Mononuclear cell (primary cell): ENCODE data around the gene SIM1. TPM values are rescaled to one million over a fixed set of nuclear protein-coding genes. Genes with fewer than 3 reads are reported as not detected.

Source experiments
- H3K27me3 ChIP-seq: 2 replicates; pipeline ENCODE4 v1.6.0; 2011; ENCODE audit warnings: low read length, control low read depth; ENCODE audit not compliant: insufficient read depth
- H3K4me1 ChIP-seq: 2 replicates; pipeline ENCODE4 v1.5.1; 2011; ENCODE audit warnings: mild to moderate bottlenecking, low read length, control low read depth; ENCODE audit not compliant: insufficient read depth
- H3K4me3 ChIP-seq: 2 replicates; pipeline ENCODE4 v1.5.1; 2011; ENCODE audit warnings: mild to moderate bottlenecking, low read length, moderate library complexity
- H3K9me3 ChIP-seq: 2 replicates; pipeline ENCODE4 v1.5.1; 2011; ENCODE audit warnings: low read depth, mild to moderate bottlenecking, control low read depth, low read length
- total RNA-seq: library from RNA; depleted of rRNA; stranded (reverse); fragments of >200 nt; gene quantifications from one replicate; pipeline ENCODE4 v1.2.3, GENCODE V29; 2012

SIM1 gene
- total RNA-seq, 1 donor = not detected

GRCh38 chr6:100453701-100454521 lies 10.8 kb downstream of the SIM1 start:
- no peaks in the 10 kb centered on the region for H3K4me1 ChIP-seq
- H3K4me3 ChIP-seq = no peak overlapping the region
- H3K9me3 ChIP-seq = no peaks in the 10 kb centered on the region
- H3K27me3 ChIP-seq = peaks cover 100% of the 10 kb centered on the region

DNA sequence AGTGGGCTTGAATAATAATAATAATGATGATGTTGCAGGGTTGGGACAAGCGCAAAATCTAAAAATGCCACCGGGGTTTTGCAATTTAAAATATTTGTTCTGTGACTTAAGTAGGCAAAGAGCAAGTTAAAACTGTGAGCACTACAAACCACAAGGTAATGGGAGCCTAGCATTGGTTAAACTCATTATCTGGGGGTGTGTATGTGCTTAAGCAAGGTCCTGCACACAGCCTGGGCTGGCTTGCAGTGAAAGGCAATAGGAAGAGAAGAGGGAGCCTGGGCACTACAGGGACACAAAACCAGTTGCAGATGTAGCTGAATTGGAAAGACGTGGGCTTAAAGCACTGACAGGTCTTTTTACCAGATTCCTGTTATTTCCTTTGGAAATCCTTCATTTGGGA lies 11.7 kb downstream of the SIM1 start:
- Histone ChIP-seq H3K4me3 (no peak overlapping the region), H3K4me1 (no peaks in the 10 kb centered on the region), H3K27me3 (peaks cover 100% of the 10 kb centered on the region), H3K9me3 (no peaks in the 10 kb centered on the region)

DNA sequence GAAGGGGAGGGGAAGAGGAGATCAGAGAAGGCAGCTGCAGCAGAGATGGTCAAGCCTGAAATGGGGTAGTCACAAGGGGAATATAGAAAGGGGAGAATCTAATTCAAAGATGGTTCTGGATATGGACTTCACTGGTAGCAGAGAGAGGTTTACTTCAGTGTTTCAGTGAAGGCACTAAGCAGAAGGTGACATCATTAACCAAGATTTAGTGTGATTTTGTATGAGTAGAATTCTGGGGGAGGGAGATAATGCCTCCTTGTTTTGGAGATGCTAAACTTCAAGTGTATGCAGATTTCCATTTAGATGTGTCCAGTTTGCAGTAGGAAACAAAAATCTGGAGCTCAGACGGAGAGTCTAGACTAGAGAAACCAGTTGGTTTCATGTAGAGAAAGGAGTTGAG lies 13.1 kb downstream of the SIM1 start:
- H3K27me3 ChIP-seq = peaks cover 100% of the 10 kb centered on the region
- H3K4me1 ChIP-seq = no peaks in the 10 kb centered on the region
- no peaks in the 10 kb centered on the region for H3K9me3 ChIP-seq
- H3K4me3 ChIP-seq = no peak overlapping the region

DNA sequence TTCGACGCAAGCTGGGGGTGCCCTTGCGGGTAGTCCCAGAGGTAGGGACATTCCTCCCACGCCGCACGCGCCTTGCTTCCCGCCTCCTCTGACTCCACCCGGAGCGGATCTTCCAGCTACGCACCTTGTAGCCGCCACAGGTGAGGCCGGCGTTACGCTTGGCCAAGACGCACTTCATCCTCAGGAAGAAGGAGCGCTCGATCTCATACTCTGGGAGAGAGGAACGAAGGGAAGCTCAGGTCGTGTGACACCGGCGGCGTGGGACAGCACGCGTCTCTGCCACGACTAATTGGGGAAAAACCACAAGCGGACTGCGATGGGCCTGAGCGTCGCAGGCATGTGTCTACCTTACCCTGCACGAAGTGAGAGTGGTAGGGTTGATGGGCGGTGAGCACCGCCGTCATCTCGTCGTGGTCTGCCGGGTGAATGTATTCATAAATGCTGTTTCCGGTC lies 15.5 kb downstream of the SIM1 start:
- Histone ChIP-seq H3K27me3 (peaks cover 100% of the 10 kb centered on the region), H3K4me1 (no peaks in the 10 kb centered on the region), H3K9me3 (no peaks in the 10 kb centered on the region), H3K4me3 (no peak overlapping the region)

DNA sequence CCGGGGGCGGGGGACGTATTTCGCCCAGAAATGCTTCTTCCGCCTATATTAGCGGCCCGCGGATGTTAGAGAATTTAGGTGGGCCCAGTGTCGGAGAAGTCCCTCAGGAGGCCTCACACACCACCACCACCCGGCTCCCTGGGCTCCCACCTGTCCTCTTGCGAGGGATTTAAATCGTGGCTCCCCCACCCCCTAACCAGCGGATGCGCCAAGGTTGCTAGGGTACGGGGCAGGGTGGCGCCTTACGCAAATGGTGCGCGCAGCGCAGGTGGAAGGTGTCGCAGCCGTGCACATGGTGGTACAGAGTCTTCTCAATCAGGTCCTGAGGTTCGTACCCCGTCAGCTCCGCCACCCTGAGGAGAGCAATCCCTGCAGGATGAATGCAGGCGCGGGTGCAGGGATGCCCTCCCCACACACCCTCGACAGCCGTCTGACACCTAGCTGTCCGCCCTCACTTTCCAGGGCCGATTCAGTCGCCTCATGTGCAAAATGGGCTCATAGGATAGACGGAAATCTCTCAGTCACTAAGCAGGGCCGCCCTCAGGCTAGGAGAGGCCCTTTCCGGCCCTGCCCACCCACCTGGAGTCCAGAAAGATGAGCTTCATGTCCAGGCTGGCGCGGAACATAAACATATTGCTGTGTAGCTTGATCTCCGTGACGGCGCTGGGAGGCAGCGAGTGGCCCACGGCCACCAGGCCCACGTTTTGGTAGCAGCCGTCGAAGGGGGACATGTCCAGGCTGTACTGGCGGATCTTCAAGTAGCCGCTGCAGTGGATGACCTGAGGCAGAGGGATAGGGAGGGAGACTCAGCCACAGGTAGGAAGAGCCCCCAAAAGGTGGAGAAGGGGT lies 16.6 kb downstream of the SIM1 start:
- H3K27me3 ChIP-seq = peaks cover 99% of the 10 kb centered on the region
- no peak overlapping the region for H3K4me3 ChIP-seq
- no peaks in the 10 kb centered on the region for H3K4me1 ChIP-seq
- no peaks in the 10 kb centered on the region for H3K9me3 ChIP-seq

DNA sequence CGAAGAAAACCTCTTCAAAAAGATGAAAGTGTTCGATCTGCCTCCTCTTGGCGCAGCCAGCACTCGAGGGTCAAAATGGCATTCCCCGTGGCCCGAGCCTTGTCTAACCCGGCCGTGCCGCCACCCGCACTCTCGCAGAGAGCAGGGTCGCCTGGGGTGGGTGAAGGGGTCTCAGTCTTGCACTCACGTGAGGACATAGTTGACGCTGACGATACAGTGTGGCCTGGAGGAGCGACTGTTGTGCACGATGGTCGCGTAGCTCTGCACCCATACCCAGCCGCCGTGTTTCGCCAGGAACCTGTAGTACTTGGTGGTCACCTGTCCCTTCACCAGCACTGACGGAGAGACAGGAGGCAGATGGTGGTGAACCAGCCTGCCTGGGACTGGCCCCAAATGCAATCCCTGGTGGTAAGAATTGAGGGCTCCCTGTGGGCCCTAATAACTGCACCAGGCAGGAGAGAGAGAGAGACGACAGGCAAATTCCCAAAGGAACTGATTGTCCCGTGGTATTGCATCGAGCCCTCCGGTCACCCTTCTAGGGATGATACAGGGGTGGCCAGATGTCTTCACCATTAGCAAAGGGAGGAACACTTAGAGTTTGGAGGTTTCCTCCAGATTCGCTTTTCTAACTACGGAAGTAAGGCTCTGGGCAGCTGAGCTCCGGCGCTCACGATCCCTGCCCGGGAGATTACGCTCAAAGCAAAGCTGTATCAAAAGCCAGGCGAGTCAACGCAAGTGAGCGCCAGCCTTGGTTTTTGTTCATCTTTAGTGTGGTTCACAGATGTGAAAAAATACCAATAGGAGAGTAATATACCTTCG lies 17.4 kb downstream of the SIM1 start:
- no peaks in the 10 kb centered on the region for H3K4me1 ChIP-seq
- no peak overlapping the region for H3K4me3 ChIP-seq
- H3K27me3 ChIP-seq = peaks cover 91% of the 10 kb centered on the region
- no peaks in the 10 kb centered on the region for H3K9me3 ChIP-seq

DNA sequence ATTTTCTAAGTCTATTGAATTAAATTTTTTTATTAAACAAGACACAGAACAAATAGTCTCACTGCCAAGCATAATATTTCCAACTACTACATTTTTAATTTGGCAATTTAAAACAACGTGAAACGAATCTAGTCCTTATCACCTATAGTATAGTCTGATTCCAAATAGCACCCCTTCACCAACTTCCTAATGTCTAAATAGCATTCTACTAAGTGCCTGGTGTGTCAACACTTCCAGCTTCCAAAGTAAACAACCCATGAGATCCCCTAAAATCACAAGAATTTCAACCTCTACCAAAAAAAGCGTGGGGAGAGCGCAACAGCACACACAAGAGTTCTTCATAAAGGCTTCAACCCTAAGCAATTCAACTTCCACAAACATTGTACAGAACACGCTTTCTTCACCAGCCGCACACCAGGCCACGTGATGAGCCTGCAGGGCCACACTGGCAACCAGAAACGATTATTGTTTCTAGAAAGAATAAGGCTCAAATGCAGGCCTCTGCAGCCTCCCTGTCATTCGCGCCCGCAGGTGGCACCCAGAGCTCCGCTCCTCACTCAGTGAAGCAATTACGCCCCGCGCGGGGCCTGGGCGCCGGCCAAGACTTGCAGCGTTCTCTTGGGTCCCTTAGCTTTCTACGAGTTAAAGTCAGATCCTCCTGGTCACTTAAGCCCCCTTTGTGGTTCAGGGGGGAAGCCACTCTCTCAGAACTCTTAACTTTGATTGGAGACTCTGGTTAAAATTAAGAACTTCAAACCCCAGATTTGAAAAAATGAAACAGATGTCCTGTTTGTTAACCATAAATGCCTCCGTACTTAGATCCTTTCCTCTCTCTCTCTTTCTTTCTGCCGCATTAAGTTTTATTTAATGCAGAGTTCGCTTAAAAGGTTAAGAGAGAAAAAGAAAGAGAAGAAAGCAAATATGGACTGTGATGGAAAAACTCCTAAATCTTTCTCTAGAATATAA lies 18.3 kb downstream of the SIM1 start:
- Histone ChIP-seq H3K4me3 (no peak overlapping the region), H3K27me3 (peaks cover 85% of the 10 kb centered on the region), H3K4me1 (no peaks in the 10 kb centered on the region), H3K9me3 (no peaks in the 10 kb centered on the region)

GRCh38 chr6:100445512-100445911 lies 19.2 kb downstream of the SIM1 start:
- Histone ChIP-seq H3K9me3 (no peaks in the 10 kb centered on the region), H3K27me3 (peaks cover 85% of the 10 kb centered on the region), H3K4me3 (no peak overlapping the region), H3K4me1 (no peaks in the 10 kb centered on the region)

DNA sequence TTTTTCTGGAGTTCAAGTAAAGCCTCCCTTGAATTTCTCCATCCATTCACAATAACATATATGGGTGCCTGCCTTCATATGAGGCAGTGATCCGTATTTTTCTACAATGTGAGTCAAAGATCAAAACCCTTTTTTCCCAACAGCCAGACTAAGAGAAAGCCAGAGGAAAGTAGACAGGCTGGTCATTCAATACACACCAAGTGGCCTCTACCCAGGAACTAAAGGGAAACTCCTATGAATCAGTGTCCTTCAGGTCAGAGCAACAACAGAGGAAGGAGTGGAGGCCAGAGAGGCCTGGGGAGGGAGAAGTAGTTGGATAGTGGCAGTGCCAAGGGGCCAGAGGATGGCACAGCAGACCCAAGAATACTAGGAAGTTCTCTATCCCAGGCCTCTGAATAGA lies 23.8 kb downstream of the SIM1 start:
- no peaks in the 10 kb centered on the region for H3K4me1 ChIP-seq
- H3K9me3 ChIP-seq = no peaks in the 10 kb centered on the region
- no peak overlapping the region for H3K4me3 ChIP-seq
- H3K27me3 ChIP-seq = peaks cover 51% of the 10 kb centered on the region

DNA sequence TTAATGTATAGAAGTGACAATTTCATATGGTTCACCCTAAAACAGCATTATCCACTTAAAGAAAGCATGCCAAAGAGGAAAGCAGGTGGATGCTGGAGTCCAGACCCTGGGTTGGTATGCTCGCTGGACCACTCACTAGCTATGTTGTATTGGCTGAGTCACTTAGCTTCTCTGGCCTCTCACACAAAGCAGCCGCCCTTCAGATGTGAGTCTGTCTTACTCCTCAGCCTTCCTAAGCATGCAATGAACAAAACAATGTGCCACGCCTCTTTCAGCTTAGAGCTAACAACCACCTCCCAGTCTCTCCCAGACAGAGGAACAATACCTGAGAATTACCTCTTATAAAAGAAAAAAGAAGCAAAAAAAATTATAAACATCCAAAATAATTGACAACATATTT lies 29.4 kb downstream of the SIM1 start:
- no peak overlapping the region for H3K4me3 ChIP-seq
- no peaks in the 10 kb centered on the region for H3K9me3 ChIP-seq
- H3K4me1 ChIP-seq = no peaks in the 10 kb centered on the region
- H3K27me3 ChIP-seq = peaks cover 10% of the 10 kb centered on the region

GRCh38 chr6:100433726-100434435 lies 30.8 kb downstream of the SIM1 start:
- H3K9me3 ChIP-seq = no peaks in the 10 kb centered on the region
- H3K27me3 ChIP-seq = peaks cover 2% of the 10 kb centered on the region
- no peaks in the 10 kb centered on the region for H3K4me1 ChIP-seq
- H3K4me3 ChIP-seq = no peak overlapping the region

GRCh38 chr6:100432136-100432535 lies 32.6 kb downstream of the SIM1 start:
- Histone ChIP-seq H3K4me1 (no peaks in the 10 kb centered on the region), H3K27me3 (peaks cover 3% of the 10 kb centered on the region), H3K9me3 (no peaks in the 10 kb centered on the region), H3K4me3 (no peak overlapping the region)

- Histone ChIP-seq H3K4me1 (no peaks in the 10 kb centered on the region), H3K4me3 (no peak overlapping the region), H3K27me3 (peaks cover 3% of the 10 kb centered on the region), H3K9me3 (no peaks in the 10 kb centered on the region)
Observed at GRCh38 chr6:100430962-100431361, 33.8 kb downstream of the SIM1 start.
